Activated naive CD4-positive, alpha-beta T cell treated with anti-CD3 and anti-CD28 coated beads for 36 hours (primary cell): ENCODE measurements around the gene DHFR2. TPM values are rescaled to one million over a fixed set of nuclear protein-coding genes. Genes with fewer than 3 reads are reported as not detected.
"Not testable (repeated sequence)": the region's sequence is repeated elsewhere in the genome, so short reads cannot be mapped to it uniquely, and the experiment has no call there.

Experiments used
- CTCF ChIA-PET: fragments of 350-600 bp; sonication (Branson Sonifier 250); formaldehyde crosslinking; loops from one replicate; lab custom pipeline; 2021; ENCODE audit warnings: antibody characterized with exemption; lab: Charles Lee
- DNase-seq: peaks from one replicate; pipeline ENCODE4 v3.0.0-alpha.2; 2020
- H3K27ac Mint-ChIP-seq: one replicate; pipeline ENCODE4 v1.8.0; 2021; ENCODE audit warnings: mild to moderate bottlenecking, mixed read lengths
- H3K27me3 Mint-ChIP-seq: one replicate; pipeline ENCODE4 v1.8.0; 2021; ENCODE audit warnings: low read depth, mixed read lengths
- H3K36me3 Mint-ChIP-seq: one replicate; pipeline ENCODE4 v1.8.0; 2021; ENCODE audit warnings: low read depth, mixed read lengths
- H3K4me1 Mint-ChIP-seq: one replicate; pipeline ENCODE4 v1.8.0; 2021; ENCODE audit warnings: low read depth, mixed read lengths
- H3K4me3 Mint-ChIP-seq: one replicate; pipeline ENCODE4 v1.8.0; 2021; ENCODE audit warnings: mild to moderate bottlenecking, moderate library complexity, mixed read lengths
- H3K9me3 Mint-ChIP-seq: one replicate; pipeline ENCODE4 v1.8.0; 2021; ENCODE audit warnings: mixed read lengths
- intact Hi-C: fragments of 100-400 bp; cut with micrococcal nuclease; formaldehyde crosslinking; loops from one replicate; pipeline ENCODE4 v1.15.1; 2023
- total RNA-seq, 2 experiments: library from RNA; stranded (reverse); gene quantifications; one replicate each; pipeline ENCODE4 v1.2.3, GENCODE V29; 2021

The DHFR2 gene
- total RNA-seq, result 1 to 10 TPM; 4.5 to 5.3 TPM

GRCh38 chr3:94062513-94063404 is at the start of gene DHFR2, which contains the start of gene NSUN3:
Gene DHFR2 (minus strand): TSS chr3:94062916. CDS start chr3:94061511, 1,405 bp downstream.
Gene NSUN3 (plus strand): TSS chr3:94063061. CDS start chr3:94063127, 66 bp downstream.
- DNase-seq, result peak; percentile 88
- Mint-ChIP-seq H3K4me3 (peak within 1 kb of the TSS; percentile 95), H3K36me3 (peaks cover 36% of the 10 kb centered on the region), H3K27ac (peak within 1 kb of the TSS; percentile 99), H3K27me3 (no peaks in the 10 kb centered on the region), H3K9me3 (peaks cover 5% of the 10 kb centered on the region), H3K4me1 (peaks cover 59% of the 10 kb centered on the region)
- intact Hi-C loops, result loop anchor here (1.0 to 2.0 kb wide), 3 partner anchors 26 to 82 kb away; partner anchors contain the start of gene ARL13B
- CTCF ChIA-PET, result interaction anchor here (1.0 to 1.8 kb wide), 6 partner anchors 8 to 59 kb away, joined by 3 to 6 read pairs (median 4); no protein-coding TSS in a partner anchor

DNA sequence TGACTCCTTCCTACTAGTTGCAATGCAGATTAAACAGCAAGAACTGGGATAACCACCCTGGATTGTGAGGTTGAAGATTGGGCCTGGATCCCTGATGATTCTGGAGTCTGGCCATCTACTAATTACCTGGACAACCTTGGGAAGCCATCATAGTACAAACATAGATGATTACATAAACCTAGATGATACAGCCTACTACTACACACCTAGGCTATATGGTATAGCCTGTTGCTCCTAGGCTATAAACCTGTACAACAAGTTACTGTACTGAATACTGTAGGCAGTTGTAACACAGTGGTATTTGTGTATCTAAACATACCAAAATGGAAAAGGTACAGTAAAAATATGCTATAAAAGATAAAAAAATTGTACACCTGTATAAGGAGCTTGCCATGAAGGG is 48.1 kb upstream of the DHFR2 start:
- intact Hi-C loops, result no loop called here
- no peak overlapping the region for H3K4me3 Mint-ChIP-seq
- DNase-seq, result no peak
- CTCF ChIA-PET, result interaction anchor here (0.6 kb wide), 1 partner anchor 677 kb away, joined by 5 read pairs; no protein-coding TSS in a partner anchor
- no peaks in the 10 kb centered on the region for H3K9me3 Mint-ChIP-seq
- H3K4me1 Mint-ChIP-seq, result peaks cover 2% of the 10 kb centered on the region
- no peaks in the 10 kb centered on the region for H3K27me3 Mint-ChIP-seq
- peaks cover 25% of the 10 kb centered on the region for H3K36me3 Mint-ChIP-seq
- H3K27ac Mint-ChIP-seq, result no peak overlapping the region

- CTCF ChIA-PET, result interaction anchor here (0.6 to 0.7 kb wide), 2 partner anchors 8 to 42 kb away, joined by 3 to 4 read pairs; no protein-coding TSS in a partner anchor
- H3K27me3 Mint-ChIP-seq, H3K9me3 Mint-ChIP-seq, H3K27ac Mint-ChIP-seq, intact Hi-C loops, H3K4me3 Mint-ChIP-seq, H3K4me1 Mint-ChIP-seq, DNase-seq: not testable (repeated sequence)
- H3K36me3 Mint-ChIP-seq, result peaks cover 25% of the 10 kb centered on the region
These were observed 47.5 kb upstream of the DHFR2 start for GRCh38 chr3:94110232-94110631.

DNA sequence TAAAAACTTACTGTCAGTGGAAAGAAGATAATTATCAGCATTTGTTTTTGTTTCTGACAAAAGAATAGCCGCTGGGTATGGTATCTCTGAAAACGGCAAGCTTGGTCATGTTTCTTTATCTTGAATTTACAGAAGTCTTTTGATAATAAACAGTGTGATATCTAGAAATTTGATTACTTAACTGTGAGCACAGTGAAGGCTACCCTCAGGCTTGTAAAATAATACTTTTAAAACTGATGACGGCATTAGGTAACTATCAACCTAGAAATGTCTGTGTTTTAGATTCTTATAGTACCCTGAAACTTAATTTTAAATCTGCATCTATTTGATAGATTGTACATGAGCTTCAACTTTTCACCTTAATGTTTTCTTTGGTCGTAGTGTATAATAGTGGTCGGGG is 43.6 kb upstream of the DHFR2 start:
- Mint-ChIP-seq H3K36me3 (peaks cover 14% of the 10 kb centered on the region), H3K27ac (no peak overlapping the region), H3K4me1 (no peaks in the 10 kb centered on the region), H3K27me3 (no peaks in the 10 kb centered on the region), H3K4me3 (no peak overlapping the region), H3K9me3 (no peaks in the 10 kb centered on the region)
- no peak for DNase-seq
- intact Hi-C loops, result no loop called here
- CTCF ChIA-PET, result no interaction called here

DNA sequence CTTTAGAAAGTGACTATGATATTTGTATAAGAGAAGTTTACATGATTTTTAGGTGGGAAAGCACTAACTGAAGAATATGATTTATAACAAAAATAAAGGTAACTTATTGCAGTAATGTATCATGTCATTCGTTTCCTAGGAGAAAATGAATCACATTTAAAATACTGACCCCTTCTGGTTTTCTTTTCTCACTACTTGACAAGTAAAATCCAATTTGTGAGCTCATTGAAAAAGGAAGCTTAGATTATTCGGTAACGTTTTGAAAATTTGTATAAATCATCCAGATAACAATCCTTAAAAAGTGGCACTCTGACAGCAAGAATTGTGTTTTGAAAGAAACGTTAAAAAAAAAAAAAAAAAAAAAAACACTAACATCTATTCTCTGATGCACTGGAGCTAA is 39.1 kb upstream of the DHFR2 start:
- no peaks in the 10 kb centered on the region for H3K27me3 Mint-ChIP-seq
- H3K4me3 Mint-ChIP-seq, result no peak overlapping the region
- no peak for DNase-seq
- H3K27ac Mint-ChIP-seq, result no peak overlapping the region
- no peaks in the 10 kb centered on the region for H3K4me1 Mint-ChIP-seq
- CTCF ChIA-PET, result interaction anchor here (0.7 to 1.3 kb wide), 4 partner anchors 8 to 102 kb away, joined by 3 to 4 read pairs (median 4); no protein-coding TSS in a partner anchor
- H3K9me3 Mint-ChIP-seq, result no peaks in the 10 kb centered on the region
- intact Hi-C loops, result loop anchor here (1.0 kb wide), 1 partner anchor 98 kb away; no protein-coding TSS in a partner anchor
- peaks cover 24% of the 10 kb centered on the region for H3K36me3 Mint-ChIP-seq

DNA sequence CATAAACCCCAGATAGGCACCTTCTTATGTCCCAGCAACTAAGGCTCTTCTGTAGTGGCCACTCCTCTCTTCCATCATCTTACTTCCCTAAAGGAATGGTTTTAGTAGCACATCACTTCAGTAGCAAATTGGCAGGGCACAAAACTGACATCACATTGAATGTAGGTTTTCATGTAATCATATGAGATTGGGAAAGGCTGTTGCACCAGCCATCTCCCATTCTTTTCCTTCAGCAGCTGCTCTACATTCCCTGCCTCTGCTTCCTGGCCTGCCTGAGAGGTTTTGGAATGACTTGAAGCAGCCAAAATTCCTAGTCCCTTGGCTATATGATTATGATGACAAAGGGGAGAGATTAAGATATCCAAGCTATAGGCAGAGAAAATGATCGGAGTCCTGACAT is 36.6 kb upstream of the DHFR2 start:
- CTCF ChIA-PET, result interaction anchor here (0.6 kb wide), 1 partner anchor 76 kb away, joined by 3 read pairs; no protein-coding TSS in a partner anchor
- Mint-ChIP-seq H3K9me3 (no peaks in the 10 kb centered on the region), H3K4me1 (no peaks in the 10 kb centered on the region), H3K4me3 (no peak overlapping the region), H3K36me3 (peaks cover 31% of the 10 kb centered on the region), H3K27me3 (no peaks in the 10 kb centered on the region), H3K27ac (no peak overlapping the region)
- no peak for DNase-seq
- intact Hi-C loops, result no loop called here

DNA sequence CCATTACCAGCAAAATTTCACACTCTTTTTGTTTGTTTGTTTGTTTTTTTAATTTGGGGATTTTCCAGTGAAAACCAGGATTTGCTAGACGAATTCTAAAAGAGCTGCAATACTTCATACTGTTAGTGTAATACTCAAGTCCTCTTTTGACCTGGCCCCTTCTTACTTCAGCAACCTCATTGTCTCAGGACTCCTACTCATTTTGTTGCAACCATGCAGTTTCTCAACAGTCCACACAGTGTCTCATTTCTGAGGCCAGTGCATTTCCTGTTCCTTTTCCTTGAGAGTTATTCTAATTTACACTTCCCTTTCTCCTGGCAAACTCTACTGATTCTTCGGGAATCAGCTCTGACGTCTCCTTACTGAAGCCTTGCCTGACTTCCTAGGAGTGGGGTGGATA is 35.7 kb upstream of the DHFR2 start:
- H3K27me3 Mint-ChIP-seq, result no peaks in the 10 kb centered on the region
- H3K9me3 Mint-ChIP-seq, result no peaks in the 10 kb centered on the region
- CTCF ChIA-PET, result no interaction called here
- intact Hi-C loops, result no loop called here
- no peaks in the 10 kb centered on the region for H3K4me1 Mint-ChIP-seq
- H3K4me3 Mint-ChIP-seq, result no peak overlapping the region
- H3K27ac Mint-ChIP-seq, result no peak overlapping the region
- peaks cover 36% of the 10 kb centered on the region for H3K36me3 Mint-ChIP-seq
- DNase-seq, result no peak

DNA sequence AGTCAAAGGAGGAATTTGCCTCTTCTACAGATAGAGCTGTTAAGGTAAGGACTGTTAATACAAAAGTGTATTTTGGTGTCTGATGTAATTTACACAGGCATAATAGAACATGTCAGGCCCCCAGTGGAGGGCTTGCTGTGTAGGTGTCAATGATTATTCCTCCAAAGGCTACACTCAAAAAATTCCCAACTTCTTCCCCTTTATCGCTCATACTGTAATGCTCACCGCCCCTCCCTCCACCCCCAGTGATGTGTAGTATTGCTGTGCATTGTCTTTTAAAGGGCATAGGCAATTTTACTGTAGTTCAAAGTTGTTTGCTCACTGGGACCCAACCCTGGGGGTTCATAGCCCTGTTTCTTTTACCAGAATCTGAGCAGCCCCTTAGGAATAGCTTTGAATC is 32.4 kb upstream of the DHFR2 start:
- CTCF ChIA-PET, result interaction anchor here (0.6 to 1.1 kb wide), 3 partner anchors 14 to 972 kb away, joined by 3 to 5 read pairs (median 3); no protein-coding TSS in a partner anchor
- H3K4me1 Mint-ChIP-seq, result no peaks in the 10 kb centered on the region
- no peak overlapping the region for H3K4me3 Mint-ChIP-seq
- H3K9me3 Mint-ChIP-seq, result no peaks in the 10 kb centered on the region
- intact Hi-C loops, result no loop called here
- H3K36me3 Mint-ChIP-seq, result peaks cover 49% of the 10 kb centered on the region
- no peak for DNase-seq
- no peak overlapping the region for H3K27ac Mint-ChIP-seq
- H3K27me3 Mint-ChIP-seq, result no peaks in the 10 kb centered on the region

DNA sequence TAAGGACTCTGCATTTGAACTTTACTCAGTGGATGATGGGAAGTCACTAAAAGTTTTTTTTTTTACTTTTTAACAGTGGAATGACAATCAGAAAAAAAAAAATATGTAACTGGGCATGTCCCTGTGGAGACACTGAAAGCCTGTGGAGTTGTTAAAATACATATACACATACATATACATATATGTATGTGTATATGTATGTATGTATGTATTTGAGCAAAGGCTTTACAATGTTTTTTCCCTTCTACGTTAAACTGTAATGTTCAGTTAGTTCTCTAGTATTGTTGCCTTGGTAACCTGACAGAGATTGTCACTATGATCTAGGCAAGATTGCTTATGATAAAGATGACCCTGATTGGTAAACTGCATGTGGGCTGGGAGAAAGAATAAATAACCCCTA is 30.4 kb upstream of the DHFR2 start:
- no peak overlapping the region for H3K27ac Mint-ChIP-seq
- no peak for DNase-seq
- H3K4me1 Mint-ChIP-seq, result no peaks in the 10 kb centered on the region
- H3K36me3 Mint-ChIP-seq, result peaks cover 49% of the 10 kb centered on the region
- intact Hi-C loops, result no loop called here
- no peaks in the 10 kb centered on the region for H3K27me3 Mint-ChIP-seq
- no peak overlapping the region for H3K4me3 Mint-ChIP-seq
- no peaks in the 10 kb centered on the region for H3K9me3 Mint-ChIP-seq
- CTCF ChIA-PET, result no interaction called here

GRCh38 chr3:94092086-94092485 is 29.4 kb upstream of the DHFR2 start:
- peaks cover 43% of the 10 kb centered on the region for H3K36me3 Mint-ChIP-seq
- H3K27me3 Mint-ChIP-seq, result no peaks in the 10 kb centered on the region
- no peak overlapping the region for H3K4me3 Mint-ChIP-seq
- DNase-seq, result no peak
- no peak overlapping the region for H3K27ac Mint-ChIP-seq
- CTCF ChIA-PET, result interaction anchor here (1.3 kb wide), 1 partner anchor 13 kb away, joined by 3 read pairs; no protein-coding TSS in a partner anchor
- H3K9me3 Mint-ChIP-seq, result no peaks in the 10 kb centered on the region
- no peaks in the 10 kb centered on the region for H3K4me1 Mint-ChIP-seq
- intact Hi-C loops, result no loop called here

DNA sequence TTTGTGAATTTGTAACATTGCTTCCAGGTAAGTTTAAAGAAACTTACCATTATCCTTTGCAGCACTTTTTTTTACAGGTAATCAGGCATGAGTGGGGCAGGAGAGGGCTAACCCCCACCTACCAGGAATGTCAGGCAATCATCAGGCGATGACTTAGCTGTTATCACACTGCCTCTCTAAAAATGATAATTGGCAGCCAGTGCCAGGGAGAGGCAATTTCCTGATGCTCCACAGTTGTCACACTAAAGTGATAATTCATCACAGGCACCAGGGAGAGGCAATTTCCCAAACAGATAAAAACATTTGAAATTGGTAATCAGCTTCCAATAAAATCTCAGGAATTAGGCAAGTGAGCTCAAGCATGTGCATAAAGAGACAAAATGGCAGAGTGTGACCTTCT is 26.4 kb upstream of the DHFR2 start:
- H3K27ac Mint-ChIP-seq, result no peak overlapping the region
- CTCF ChIA-PET, result interaction anchor here (0.5 kb wide), 1 partner anchor 84 kb away, joined by 3 read pairs; no protein-coding TSS in a partner anchor
- intact Hi-C loops, result no loop called here

DNA sequence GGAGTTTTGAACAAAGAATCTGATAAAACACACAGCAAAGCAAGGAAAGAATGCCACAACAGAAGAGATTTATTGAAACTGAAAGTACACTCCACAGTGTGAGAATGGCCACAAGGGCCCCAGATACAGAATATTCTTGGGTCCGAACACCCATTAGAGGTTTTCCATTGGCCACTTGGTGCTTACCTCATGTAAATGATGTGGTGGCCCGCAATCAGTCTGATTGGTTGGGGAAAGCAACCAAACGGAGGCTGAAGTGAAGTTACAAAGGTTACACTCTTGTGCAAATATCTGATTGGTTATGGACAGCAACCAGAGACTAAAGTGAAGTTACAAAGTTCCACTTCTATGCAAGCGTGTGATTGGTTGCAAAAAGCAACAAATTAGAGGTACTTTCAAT is 20.5 kb upstream of the DHFR2 start:
- Mint-ChIP-seq H3K4me3 (no peak overlapping the region), H3K9me3 (no peaks in the 10 kb centered on the region), H3K27ac (no peak overlapping the region), H3K27me3 (no peaks in the 10 kb centered on the region), H3K36me3 (peaks cover 11% of the 10 kb centered on the region), H3K4me1 (peaks cover 34% of the 10 kb centered on the region)
- CTCF ChIA-PET, result no interaction called here
- DNase-seq, result no peak
- intact Hi-C loops, result no loop called here

More for the DNA sequence above, 26.4 kb upstream of the DHFR2 start:
- H3K36me3 Mint-ChIP-seq, result peaks cover 35% of the 10 kb centered on the region
- H3K9me3 Mint-ChIP-seq, result no peaks in the 10 kb centered on the region
- no peaks in the 10 kb centered on the region for H3K4me1 Mint-ChIP-seq
- H3K27me3 Mint-ChIP-seq, result no peaks in the 10 kb centered on the region
- no peak overlapping the region for H3K4me3 Mint-ChIP-seq
- DNase-seq, result no peak
